Liver (tissue), 9 donors: ENCODE data around the gene PSRC1. TPM values are rescaled to one million over a fixed set of nuclear protein-coding genes. Genes with fewer than 3 reads are reported as not detected.

Experiments used
- DNase-seq: peaks from one replicate; pipeline ENCODE4 v3.0.0-alpha.2; 2017; ENCODE audit warnings: low spot score
- H3K27ac ChIP-seq, 2 donors: one replicate each; pipeline ENCODE4 v1.7.0; 2013; ENCODE audit warnings: inconsistent platforms in 2 of 2, low read length in 2 of 2, control low read depth in 1 of 2, low read depth in 1 of 2, mild to moderate bottlenecking in 1 of 2
- H3K27me3 ChIP-seq, 4 donors: one replicate each; pipeline versions ENCODE4 v1.6.1 to v1.7.0; 2013; ENCODE audit warnings: low read length in 3 of 4, inconsistent platforms in 1 of 4, mild to moderate bottlenecking in 1 of 4, moderate library complexity in 1 of 4; ENCODE audit not compliant: control insufficient read depth in 4 of 4, insufficient read depth in 4 of 4
- H3K36me3 ChIP-seq, 4 donors: one replicate each; pipeline versions ENCODE4 v1.6.1 to v1.7.0; 2013; ENCODE audit warnings: low read length in 3 of 4, mild to moderate bottlenecking in 3 of 4, low read depth in 1 of 4, moderate library complexity in 1 of 4; ENCODE audit not compliant: control insufficient read depth in 4 of 4, insufficient read depth in 3 of 4
- H3K4me1 ChIP-seq, 4 donors: one replicate each; pipeline versions ENCODE4 v1.6.1 to v1.7.0; 2013; ENCODE audit warnings: low read length in 3 of 4, mild to moderate bottlenecking in 3 of 4, moderate library complexity in 1 of 4; ENCODE audit not compliant: control insufficient read depth in 4 of 4, insufficient read depth in 4 of 4
- H3K4me3 ChIP-seq, 3 donors: one replicate each; pipeline versions ENCODE4 v1.6.1 to v1.7.0; 2013; ENCODE audit warnings: low read length in 3 of 3, control low read depth in 1 of 3, low read depth in 1 of 3, mild to moderate bottlenecking in 1 of 3
- H3K9ac ChIP-seq, 2 donors: one replicate each; pipeline ENCODE4 v1.7.0; 2013; ENCODE audit warnings: low read length in 2 of 2, mild to moderate bottlenecking in 2 of 2, moderate library complexity in 2 of 2, control low read depth in 1 of 2, low read depth in 1 of 2
- H3K9me3 ChIP-seq, 4 donors: one replicate each; pipeline versions ENCODE4 v1.6.1 to v1.7.0; 2013; ENCODE audit warnings: low read length in 3 of 4; ENCODE audit not compliant: control insufficient read depth in 4 of 4
- EGR1 ChIP-seq, 2 donors: IDR thresholded peaks; 2 replicates each; pipeline ENCODE4 v1.6.1; 2016 to 2018; ENCODE audit warnings: antibody characterized with exemption in 2 of 2, low read depth in 2 of 2
- FOXA1 ChIP-seq: IDR thresholded peaks from 2 replicates; pipeline ENCODE4 v1.6.1; 2016; ENCODE audit warnings: antibody characterized with exemption
- FOXA2 ChIP-seq: IDR thresholded peaks from 2 replicates; pipeline ENCODE4 v1.6.1; 2016; ENCODE audit warnings: antibody characterized with exemption
- GABPA ChIP-seq, 2 donors: IDR thresholded peaks in 1 of 2; conservative IDR thresholded peaks in 1 of 2; 2 replicates each; pipeline ENCODE4 v1.6.1; 2016; ENCODE audit warnings: antibody characterized with exemption in 2 of 2, mild to moderate bottlenecking in 1 of 2, moderate library complexity in 1 of 2
- HNF4A ChIP-seq, 2 donors: conservative IDR thresholded peaks; 2 replicates each; pipeline ENCODE4 v1.6.1; 2016; ENCODE audit warnings: antibody characterized with exemption in 2 of 2, mild to moderate bottlenecking in 2 of 2
- HNF4G ChIP-seq: IDR thresholded peaks from 2 replicates; pipeline ENCODE4 v1.6.1; 2016; ENCODE audit warnings: antibody characterized with exemption
- JUND ChIP-seq, 2 donors: IDR thresholded peaks; 2 replicates each; pipeline ENCODE4 v1.6.1; 2016; ENCODE audit warnings: antibody characterized with exemption in 2 of 2
- NR2F2 ChIP-seq: IDR thresholded peaks from 2 replicates; pipeline ENCODE4 v1.6.1; 2016; ENCODE audit warnings: antibody characterized with exemption
- RAD21 ChIP-seq, 2 donors: IDR thresholded peaks; 2 replicates each; pipeline ENCODE4 v1.6.1; 2016; ENCODE audit warnings: antibody characterized with exemption in 2 of 2, mild to moderate bottlenecking in 2 of 2
- SP1 ChIP-seq: IDR thresholded peaks from 2 replicates; pipeline ENCODE4 v1.6.1; 2018; ENCODE audit warnings: antibody characterized with exemption, mild to moderate bottlenecking
- TAF1 ChIP-seq: conservative IDR thresholded peaks from 2 replicates; pipeline ENCODE4 v1.6.1; 2016; ENCODE audit warnings: antibody characterized with exemption, mild to moderate bottlenecking
- YY1 ChIP-seq: IDR thresholded peaks from 2 replicates; pipeline ENCODE4 v1.6.1; 2016; ENCODE audit warnings: antibody characterized with exemption, mild to moderate bottlenecking
- WGBS: extraction: QIAGEN DNeasy Blood & Tissue Kit; methylation state at CpG from one replicate; pipeline ENCODE4 v1.1.7; 2013; 5-methylcytosine and 5-hydroxymethylcytosine counted together
- polyA plus RNA-seq, 2 donors: library from polyadenylated mRNA; stranded (reverse) in 1 of 2; unstranded in 1 of 2; fragments of 200-250 nt in 1 of 2; fragments of >200 nt in 1 of 2; fragmentation: Nextera tagmentation in 1 of 2; extraction: Ambion mirVana in 1 of 2; gene quantifications; one replicate each; pipeline versions ENCODE4 v1.2.1 to v1.2.3, GENCODE V29; 2013 to 2015
- total RNA-seq, 2 donors: library from RNA; depleted of rRNA; stranded (reverse); fragments of >200 nt; gene quantifications; one replicate each; pipeline ENCODE4 v1.2.3, GENCODE V29; 2014
- TF ChIP-seq, protein P1 (sequence below): fragments of 150-350 bp; IDR thresholded peaks from 2 replicates; pipeline ENCODE4 v1.5.1; 2017; ENCODE audit warnings: improper control_type of control experiment, low read depth, low read length; ENCODE audit not compliant: missing input control
- TF ChIP-seq, protein P2 (sequence below): IDR thresholded peaks from 2 replicates; pipeline ENCODE4 v1.6.1; 2016; ENCODE audit warnings: antibody characterized with exemption
- TF ChIP-seq, protein P3 (sequence below): IDR thresholded peaks from 2 replicates; pipeline ENCODE4 v1.6.1; 2016; ENCODE audit warnings: antibody characterized with exemption
- donor health status: healthy.
- donor health status: healthy.
- donor health status: healthy.
- donor health status: healthy.
- donor health status: healthy.

Gene PSRC1
- total and polyA plus RNA-seq, 4 donors = 0.25 to 2.6 (median 1.1) TPM

DNA sequence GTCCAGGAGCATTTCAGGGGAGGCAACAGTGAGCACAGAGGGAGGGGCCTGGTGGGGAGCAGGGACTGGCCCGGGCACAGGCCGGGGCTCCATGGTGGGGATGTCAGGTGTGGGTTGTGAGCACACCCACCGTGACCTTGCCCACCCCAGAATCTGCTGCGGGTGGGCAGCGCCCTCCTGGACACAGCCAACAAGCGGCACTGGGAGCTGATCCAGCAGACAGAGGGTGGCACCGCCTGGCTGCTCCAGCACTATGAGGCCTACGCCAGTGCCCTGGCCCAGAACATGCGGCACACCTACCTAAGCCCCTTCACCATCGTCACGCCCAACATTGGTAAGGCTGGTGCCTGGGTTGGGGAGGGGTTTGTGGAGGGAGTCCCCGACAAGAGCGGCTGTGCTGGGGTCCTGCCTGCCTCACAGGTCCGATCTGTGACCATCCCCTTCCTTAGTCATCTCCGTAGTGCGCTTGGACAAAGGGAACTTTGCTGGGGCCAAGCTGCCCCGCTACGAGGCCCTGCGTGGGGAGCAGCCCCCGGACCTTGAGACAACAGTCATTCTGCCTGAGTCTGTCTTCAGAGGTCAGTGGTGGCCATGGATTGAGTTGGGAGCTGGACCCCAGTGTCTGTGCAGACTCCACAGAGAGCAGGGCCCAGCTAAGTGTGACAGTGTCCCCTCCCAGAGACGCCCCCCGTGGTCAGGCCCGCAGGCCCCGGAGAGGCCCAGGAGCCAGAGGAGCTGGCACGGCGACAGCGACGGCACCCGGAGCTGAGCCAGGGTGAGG, 14.3 kb downstream of the PSRC1 start:
- DNase-seq = no peak
- no peak overlapping the region for H3K27ac ChIP-seq
- H3K4me3 ChIP-seq = no peak overlapping the region
- no peak overlapping the region for H3K9ac ChIP-seq
- no peaks in the 10 kb centered on the region for H3K9me3 ChIP-seq
- TF ChIP-seq, protein P1, sequence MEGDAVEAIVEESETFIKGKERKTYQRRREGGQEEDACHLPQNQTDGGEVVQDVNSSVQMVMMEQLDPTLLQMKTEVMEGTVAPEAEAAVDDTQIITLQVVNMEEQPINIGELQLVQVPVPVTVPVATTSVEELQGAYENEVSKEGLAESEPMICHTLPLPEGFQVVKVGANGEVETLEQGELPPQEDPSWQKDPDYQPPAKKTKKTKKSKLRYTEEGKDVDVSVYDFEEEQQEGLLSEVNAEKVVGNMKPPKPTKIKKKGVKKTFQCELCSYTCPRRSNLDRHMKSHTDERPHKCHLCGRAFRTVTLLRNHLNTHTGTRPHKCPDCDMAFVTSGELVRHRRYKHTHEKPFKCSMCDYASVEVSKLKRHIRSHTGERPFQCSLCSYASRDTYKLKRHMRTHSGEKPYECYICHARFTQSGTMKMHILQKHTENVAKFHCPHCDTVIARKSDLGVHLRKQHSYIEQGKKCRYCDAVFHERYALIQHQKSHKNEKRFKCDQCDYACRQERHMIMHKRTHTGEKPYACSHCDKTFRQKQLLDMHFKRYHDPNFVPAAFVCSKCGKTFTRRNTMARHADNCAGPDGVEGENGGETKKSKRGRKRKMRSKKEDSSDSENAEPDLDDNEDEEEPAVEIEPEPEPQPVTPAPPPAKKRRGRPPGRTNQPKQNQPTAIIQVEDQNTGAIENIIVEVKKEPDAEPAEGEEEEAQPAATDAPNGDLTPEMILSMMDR = no peak
- TF ChIP-seq, protein P2, sequence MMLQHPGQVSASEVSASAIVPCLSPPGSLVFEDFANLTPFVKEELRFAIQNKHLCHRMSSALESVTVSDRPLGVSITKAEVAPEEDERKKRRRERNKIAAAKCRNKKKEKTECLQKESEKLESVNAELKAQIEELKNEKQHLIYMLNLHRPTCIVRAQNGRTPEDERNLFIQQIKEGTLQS = no peak
- TF ChIP-seq GABPA (IDR thresholded peaks at IDR 0.05 in 1 of 2, conservative IDR thresholded peaks at IDR 0.05 in 1 of 2) = no peak
- no peak for TF ChIP-seq FOXA1
- no peak for TF ChIP-seq FOXA2
- TF ChIP-seq, protein P3, sequence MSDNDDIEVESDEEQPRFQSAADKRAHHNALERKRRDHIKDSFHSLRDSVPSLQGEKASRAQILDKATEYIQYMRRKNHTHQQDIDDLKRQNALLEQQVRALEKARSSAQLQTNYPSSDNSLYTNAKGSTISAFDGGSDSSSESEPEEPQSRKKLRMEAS = no peak
- no peak for TF ChIP-seq YY1
- no peak for TF ChIP-seq HNF4G
- no peaks in the 10 kb centered on the region for H3K36me3 ChIP-seq
- H3K27me3 ChIP-seq = no peaks in the 10 kb centered on the region
- 96% methylated on average over 29 of the region's 29 CpGs for WGBS
- H3K4me1 ChIP-seq = no peaks in the 10 kb centered on the region

DNA sequence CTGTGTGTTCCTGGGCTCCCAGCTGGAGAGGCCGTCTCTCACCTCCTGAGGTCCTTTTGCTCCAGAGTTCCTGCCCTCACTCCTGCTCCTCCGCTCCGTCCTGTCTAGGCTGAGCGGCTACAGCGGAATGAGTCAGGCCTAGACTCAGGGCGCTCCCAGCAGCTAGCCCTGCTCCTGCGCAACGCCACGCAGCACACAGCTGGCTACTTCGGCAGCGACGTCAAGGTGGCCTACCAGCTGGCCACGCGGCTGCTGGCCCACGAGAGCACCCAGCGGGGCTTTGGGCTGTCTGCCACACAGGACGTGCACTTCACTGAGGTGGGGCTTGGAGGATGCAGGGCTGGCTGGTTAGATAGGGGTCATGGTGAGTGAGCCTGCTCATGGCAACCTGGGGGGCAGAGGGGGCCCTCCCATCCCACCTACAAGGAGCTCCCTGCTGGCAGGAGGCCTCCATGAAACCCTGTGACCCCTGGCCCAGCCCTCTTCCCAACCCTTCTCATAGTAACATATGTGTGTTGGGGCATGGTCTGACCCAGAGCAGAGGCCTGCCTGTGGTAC, 15.1 kb downstream of the PSRC1 start:
- TF ChIP-seq JUND (IDR thresholded peaks at IDR 0.05) (no peak), HNF4G (no peak), TAF1 (no peak), YY1 (no peak), EGR1 (IDR thresholded peaks at IDR 0.05; ENCODE audit: low read depth in 2 of 2) (no peak), HNF4A (conservative IDR thresholded peaks at IDR 0.05) (no peak), RAD21 (IDR thresholded peaks at IDR 0.05) (no peak), NR2F2 (no peak), SP1 (no peak)
- TF ChIP-seq, protein P1 = no peak
- Histone ChIP-seq H3K27ac (no peak overlapping the region), H3K9me3 (no peaks in the 10 kb centered on the region), H3K9ac (no peak overlapping the region), H3K27me3 (no peaks in the 10 kb centered on the region), H3K36me3 (no peaks in the 10 kb centered on the region), H3K4me1 (no peaks in the 10 kb centered on the region), H3K4me3 (no peak overlapping the region)
- WGBS = 96% methylated on average over 17 of the region's 17 CpGs
- DNase-seq = no peak
